ENCODE measurements around the gene KRTAP2-4.
"Not testable (repeated sequence)": the region's sequence is repeated elsewhere in the genome, so short reads cannot be mapped to it uniquely, and the experiment has no call there.

KRTAP2-4 gene

GRCh38 chr17:41071606-41072360 is 6.1 kb upstream of the KRTAP2-4 start:
- DNase-seq (ENCODE audit: low read depth), result no peak

- no peak for DNase-seq (ENCODE audit: low read depth)
Observed at GRCh38 chr17:41069031-41069430, 3.4 kb upstream of the KRTAP2-4 start.

GRCh38 chr17:41067281-41067680 is 1.6 kb upstream of the KRTAP2-4 start:
- peak; percentile 45 for DNase-seq (ENCODE audit: low read depth)

GRCh38 chr17:41065016-41065689 is 526 bp downstream of the KRTAP2-4 start:
- DNase-seq (ENCODE audit: low read depth), result not testable (repeated sequence)

- DNase-seq (ENCODE audit: low read depth), result no peak
Observed at GRCh38 chr17:41064301-41064700, 1.4 kb downstream of the KRTAP2-4 start.

GRCh38 chr17:41063449-41063848 is 2.2 kb downstream of the KRTAP2-4 start:
- no peak for DNase-seq (ENCODE audit: low read depth)

- DNase-seq (ENCODE audit: low read depth), result peak; percentile 92
Observed at GRCh38 chr17:41061964-41062363, 3.7 kb downstream of the KRTAP2-4 start.

GRCh38 chr17:41060052-41060604 is 5.6 kb downstream of the KRTAP2-4 start, which contains the start of gene KRTAP2-3:
KRTAP2-3 (minus strand) TSS chr17:41060114; CDS start chr17:41060050, 64 bp downstream.
- DNase-seq (ENCODE audit: low read depth), result peak; percentile 90

- DNase-seq (ENCODE audit: low read depth), result peak; percentile 83
Observed at GRCh38 chr17:41059276-41060051, 6.2 kb downstream of the KRTAP2-4 start.

- DNase-seq (ENCODE audit: low read depth), result no peak
Observed at GRCh38 chr17:41058741-41059140, 6.9 kb downstream of the KRTAP2-4 start.

- DNase-seq (ENCODE audit: low read depth), result no peak
Observed at GRCh38 chr17:41057547-41057946, 8.1 kb downstream of the KRTAP2-4 start.

GRCh38 chr17:41055130-41055529 is 10.5 kb downstream of the KRTAP2-4 start, which contains the start of gene KRTAP2-2:
KRTAP2-2 (minus strand) TSS chr17:41055230; CDS start chr17:41055211, 19 bp downstream.
- not testable (repeated sequence) for DNase-seq (ENCODE audit: low read depth)

- not testable (repeated sequence) for DNase-seq (ENCODE audit: low read depth)
Observed at GRCh38 chr17:41054556-41054955, 11.1 kb downstream of the KRTAP2-4 start.

- DNase-seq (ENCODE audit: low read depth), result no peak
Observed at GRCh38 chr17:41054025-41054424, 11.7 kb downstream of the KRTAP2-4 start.

- no peak for DNase-seq (ENCODE audit: low read depth)
Observed at GRCh38 chr17:41052566-41052965, 13.1 kb downstream of the KRTAP2-4 start.

GRCh38 chr17:41049110-41049509 is 16.6 kb downstream of the KRTAP2-4 start:
- DNase-seq (ENCODE audit: low read depth), result peak; percentile 31

GRCh38 chr17:41048441-41048840 is 17.2 kb downstream of the KRTAP2-4 start:
- DNase-seq (ENCODE audit: low read depth), result peak; percentile 41

GRCh38 chr17:41046735-41047465 is 18.8 kb downstream of the KRTAP2-4 start, which contains the start of gene KRTAP2-1:
KRTAP2-1 (minus strand) TSS chr17:41047316; CDS start chr17:41047267, 49 bp downstream.
- not testable (repeated sequence) for DNase-seq (ENCODE audit: low read depth)

- no peak for DNase-seq (ENCODE audit: low read depth)
Observed at GRCh38 chr17:41042953-41043352, 22.7 kb downstream of the KRTAP2-4 start.

GRCh38 chr17:41040783-41041571 is 24.7 kb downstream of the KRTAP2-4 start, which contains the start of gene KRTAP1-1:
KRTAP1-1 (minus strand) TSS chr17:41041450; CDS start chr17:41041397, 53 bp downstream.
- peak; percentile 10 for DNase-seq (ENCODE audit: low read depth)

Measured in fibroblast of gingiva (primary cell).